IMR-90 (cell line): ENCODE measurements around the gene COL24A1. TPM values are rescaled to one million over a fixed set of nuclear protein-coding genes. Genes with fewer than 3 reads are reported as not detected.

Source experiments
- ATAC-seq: fragments of 200-7000 bp; cut with Tn5 transposase; 2 replicates; pipeline ENCODE4 v1.9.1; 2020; ENCODE audit warnings: low read depth, mild to moderate bottlenecking, moderate library complexity
- BruUV-seq: library from RNA; stranded (reverse); fragments of 400-500 nt; replicated peaks from 2 replicates; lab custom pipeline; 2021; lab: Mats Ljungman, UMichigan
- CTCF ChIA-PET: fragments of 300-600 bp; formaldehyde crosslinking; extraction: SDS; loops from one replicate; lab custom pipeline; 2021; ENCODE audit warnings: antibody characterized with exemption; lab: Yijun Ruan, JAX
- POLR2A ChIA-PET: fragments of 300-600 bp; sonication (Branson Sonifier 250); formaldehyde crosslinking; loops from one replicate; lab custom pipeline; 2022; ENCODE audit warnings: antibody characterized with exemption; ENCODE audit not compliant: unreplicated experiment; lab: Charles Lee
- DNase-seq: peaks from one replicate; pipeline ENCODE4 v3.0.0; 2013
- H2AFZ ChIP-seq: replicated peaks from 2 replicates; pipeline ENCODE3; 2013; ENCODE audit warnings: low read length, mild to moderate bottlenecking; ENCODE audit not compliant: poor library complexity
- H2AK5ac ChIP-seq: 2 replicates; pipeline ENCODE4 v1.6.1; 2013; ENCODE audit warnings: low read depth, low read length, inconsistent platforms
- H2AK9ac ChIP-seq: replicated peaks from 2 replicates; pipeline ENCODE3; 2013; ENCODE audit warnings: mild to moderate bottlenecking, low read depth, low read length, moderate library complexity; ENCODE audit not compliant: poor library complexity
- H2BK120ac ChIP-seq: 2 replicates; pipeline ENCODE4 v1.6.1; 2013; ENCODE audit warnings: low read depth, low read length, inconsistent platforms
- H2BK15ac ChIP-seq: 3 replicates; pipeline ENCODE4 v1.6.1; 2013; ENCODE audit warnings: low read depth, low read length, inconsistent platforms
- H2BK20ac ChIP-seq: 2 replicates; pipeline ENCODE4 v1.6.1; 2013; ENCODE audit warnings: low read depth, mild to moderate bottlenecking, inconsistent platforms, low read length, moderate library complexity
- H2BK5ac ChIP-seq: 2 replicates; pipeline ENCODE4 v1.6.1; 2013; ENCODE audit warnings: mild to moderate bottlenecking, low read depth, low read length, inconsistent platforms; ENCODE audit not compliant: poor library complexity, severe bottlenecking
- H3K14ac ChIP-seq: replicated peaks from 2 replicates; pipeline ENCODE4 v1.6.1; 2013; ENCODE audit warnings: low read depth, low read length, inconsistent platforms
- H3K18ac ChIP-seq: 2 replicates; pipeline ENCODE4 v1.6.1; 2013; ENCODE audit warnings: low read depth, low read length, control low read depth
- H3K23ac ChIP-seq: 2 replicates; pipeline ENCODE4 v1.6.1; 2013; ENCODE audit warnings: low read depth, low read length, inconsistent platforms
- H3K27ac ChIP-seq: 2 replicates; pipeline ENCODE4 v1.5.1; 2013; ENCODE audit warnings: mild to moderate bottlenecking, control low read depth, low read length; ENCODE audit not compliant: insufficient read depth
- H3K27me3 ChIP-seq: 2 replicates; pipeline ENCODE4 v1.6.1; 2013; ENCODE audit warnings: low read length; ENCODE audit not compliant: control insufficient read depth, insufficient read depth
- H3K36me3 ChIP-seq: 2 replicates; pipeline ENCODE4 v1.6.1; 2013; ENCODE audit warnings: low read length, mixed read lengths; ENCODE audit not compliant: control insufficient read depth, insufficient read depth
- H3K4ac ChIP-seq: 2 replicates; pipeline ENCODE4 v1.6.1; 2013; ENCODE audit warnings: low read depth, low read length, inconsistent platforms
- H3K4me1 ChIP-seq: 2 replicates; pipeline ENCODE4 v1.6.1; 2013; ENCODE audit warnings: low read length, mixed read lengths; ENCODE audit not compliant: control insufficient read depth, insufficient read depth
- H3K4me2 ChIP-seq: 2 replicates; pipeline ENCODE4 v1.6.1; 2013; ENCODE audit warnings: low read depth, mild to moderate bottlenecking, control low read depth, low read length, moderate library complexity
- H3K4me3 ChIP-seq: 2 replicates; pipeline ENCODE4 v1.5.1; 2013; ENCODE audit warnings: low read depth, mild to moderate bottlenecking, control low read depth, low read length, moderate library complexity; ENCODE audit not compliant: insufficient read depth
- H3K56ac ChIP-seq: 2 replicates; pipeline ENCODE4 v1.6.1; 2013; ENCODE audit warnings: low read length, inconsistent platforms; ENCODE audit not compliant: insufficient read depth; ENCODE audit errors: extremely low read depth
- H3K79me1 ChIP-seq, 2 experiments: 2 replicates each; pipeline ENCODE4 v1.6.1; 2013; ENCODE audit warnings: low read length in 2 of 2, inconsistent platforms in 1 of 2, low read depth in 1 of 2
- H3K9ac ChIP-seq: 2 replicates; pipeline ENCODE4 v1.6.1; 2013; ENCODE audit warnings: low read depth, low read length, control low read depth
- H3K9me1 ChIP-seq: 2 replicates; pipeline ENCODE4 v1.6.1; 2013; ENCODE audit warnings: low read length, inconsistent platforms; ENCODE audit not compliant: insufficient read depth
- H3K9me3 ChIP-seq: 2 replicates; pipeline ENCODE4 v1.6.1; 2013; ENCODE audit warnings: low read length; ENCODE audit not compliant: control insufficient read depth, insufficient read depth
- H4K20me1 ChIP-seq: 2 replicates; pipeline ENCODE4 v1.6.1; 2013; ENCODE audit warnings: low read length, inconsistent platforms; ENCODE audit not compliant: insufficient read depth
- H4K5ac ChIP-seq: 2 replicates; pipeline ENCODE4 v1.6.1; 2013; ENCODE audit warnings: mild to moderate bottlenecking, low read depth, low read length, control low read depth
- H4K8ac ChIP-seq, 2 experiments: 2 replicates each; pipeline ENCODE4 v1.6.1; 2013; ENCODE audit warnings: low read depth in 2 of 2, low read length in 2 of 2, control low read depth in 1 of 2, inconsistent platforms in 1 of 2
- H4K91ac ChIP-seq: 2 replicates; pipeline ENCODE4 v1.6.1; 2013; ENCODE audit warnings: low read depth, low read length, inconsistent platforms; ENCODE audit not compliant: insufficient read depth
- BHLHE40 ChIP-seq: fragments of 150-350 bp; IDR thresholded peaks from 2 replicates; pipeline ENCODE4 v1.6.1; 2016; ENCODE audit warnings: mild to moderate bottlenecking, low read depth, low read length
- CEBPB ChIP-seq: IDR thresholded peaks from 2 replicates; pipeline ENCODE4 v1.6.1; 2012; ENCODE audit warnings: low read depth, low read length, improper control_type of control experiment
- CHD1 ChIP-seq: IDR thresholded peaks from 2 replicates; pipeline ENCODE4 v1.6.1; 2012; ENCODE audit warnings: low read depth, low read length, improper control_type of control experiment
- CTCF ChIP-seq: conservative IDR thresholded peaks from 2 replicates; pipeline ENCODE4 v1.5.1; 2012; ENCODE audit warnings: mild to moderate bottlenecking, low read depth, low read length, improper control_type of control experiment
- ELK1 ChIP-seq: fragments of 150-350 bp; IDR thresholded peaks from 2 replicates; pipeline ENCODE4 v1.6.1; 2016; ENCODE audit warnings: low read depth, mild to moderate bottlenecking, low read length, moderate library complexity, borderline replicate concordance
- FOS ChIP-seq: fragments of 150-350 bp; IDR thresholded peaks from 2 replicates; pipeline ENCODE4 v1.6.1; 2016; ENCODE audit warnings: low read depth, low read length
- MAFK ChIP-seq: IDR thresholded peaks from 2 replicates; pipeline ENCODE4 v1.6.1; 2012; ENCODE audit warnings: low read depth, low read length, improper control_type of control experiment
- MAZ ChIP-seq: IDR thresholded peaks from 2 replicates; pipeline ENCODE4 v1.6.1; 2012; ENCODE audit warnings: low read depth, mild to moderate bottlenecking, low read length, improper control_type of control experiment, moderate library complexity, borderline replicate concordance
- MXI1 ChIP-seq: IDR thresholded peaks from 2 replicates; pipeline ENCODE4 v1.6.1; 2012; ENCODE audit warnings: low read depth, mild to moderate bottlenecking, low read length, moderate library complexity, borderline replicate concordance
- NFE2L2 ChIP-seq: fragments of 150-350 bp; IDR thresholded peaks from 2 replicates; pipeline ENCODE4 v1.6.1; 2016; ENCODE audit warnings: low read depth, mild to moderate bottlenecking, low read length
- RAD21 ChIP-seq: IDR thresholded peaks from 2 replicates; pipeline ENCODE4 v1.6.1; 2012; ENCODE audit warnings: low read length, improper control_type of control experiment
- RCOR1 ChIP-seq: IDR thresholded peaks from 2 replicates; pipeline ENCODE4 v1.6.1; 2012; ENCODE audit warnings: mild to moderate bottlenecking, low read length, improper control_type of control experiment; ENCODE audit not compliant: insufficient replicate concordance
- RFX5 ChIP-seq: IDR thresholded peaks from 2 replicates; pipeline ENCODE4 v1.8.0; 2012; ENCODE audit warnings: low read depth, mild to moderate bottlenecking, low read length, moderate library complexity
- SMC3 ChIP-seq: fragments of 150-350 bp; IDR thresholded peaks from 2 replicates; pipeline ENCODE4 v1.6.1; 2016; ENCODE audit warnings: low read depth, mild to moderate bottlenecking, antibody characterized with exemption, low read length, moderate library complexity
- WGBS, 2 experiments: methylation state at CpG; one replicate each; pipeline versions ENCODE4 v1.1.5 to v1.1.7; 2013; ENCODE audit warnings: missing lambda C conversion rate in 2 of 2; ENCODE audit not compliant: insufficient read length in 1 of 2; ENCODE audit errors: extremely low coverage in 2 of 2; 5-methylcytosine and 5-hydroxymethylcytosine counted together
- dilution Hi-C: fragments of 300-500 bp; cut with HindIII; formaldehyde crosslinking; loops from one replicate; pipeline ENCODE4 v1.14.3; 2018; ENCODE audit warnings: low sequenced_read_pairs; ENCODE audit not compliant: unreplicated experiment
- in situ Hi-C: fragments of 300-500 bp; cut with MboI; formaldehyde crosslinking; loops from 3 replicates; pipeline ENCODE4 v1.14.3; 2019; ENCODE audit warnings: low sequenced_read_pairs, inconsistent platforms, mixed read lengths
- intact Hi-C: fragments of 100-400 bp; cut with micrococcal nuclease; formaldehyde crosslinking; loops from 2 replicates; pipeline ENCODE4 v1.10.0; 2022
- polyA plus RNA-seq, 3 experiments: library from polyadenylated mRNA; depleted of rRNA; stranded (reverse); fragments of >200 nt; gene quantifications; 2 replicates each; pipeline ENCODE4 v1.2.3, GENCODE V29; 2012; ENCODE audit warnings: low replicate concordance in 1 of 3
- total RNA-seq: library from RNA; depleted of rRNA; stranded (reverse); fragments of >200 nt; gene quantifications from 2 replicates; pipeline ENCODE4 v1.2.3, GENCODE V29; 2012
- TF ChIP-seq, protein P1 (sequence below): fragments of 150-350 bp; IDR thresholded peaks from 2 replicates; pipeline ENCODE4 v1.6.1; 2017; ENCODE audit warnings: mild to moderate bottlenecking, antibody characterized with exemption, low read length, low read depth

The COL24A1 gene
- total and polyA plus RNA-seq, 2 of the 4 experiments (the other 2 are of a cell fraction): 1.4 to 2.2 TPM

- no TSS peak for BruUV-seq
- H3K9ac ChIP-seq: no peak overlapping the region
- intact Hi-C loops: loop anchor here (10.0 kb wide), 1 partner anchor 274 kb away; no protein-coding TSS in a partner anchor
These were observed 267.7 kb downstream of the COL24A1 start for GRCh38 chr1:85888921-85889320.

More at GRCh38 chr1:85888921-85889320, 267.7 kb downstream of the COL24A1 start:
- dilution Hi-C loops: no loop called here
- ATAC-seq (no peak), DNase-seq (no peak)
- no peak overlapping the region for H3K18ac ChIP-seq
- no peak overlapping the region for H2BK5ac ChIP-seq
- H3K36me3 ChIP-seq: no peaks in the 10 kb centered on the region
- ChIA-PET CTCF (interaction anchor here (0.7 to 1.2 kb wide), 2 partner anchors 142 to 180 kb away, joined by 3 to 5 read pairs; partner anchors contain the start of gene ZNHIT6), POLR2A (no interaction called here)
- H3K4ac ChIP-seq: no peak overlapping the region
- H2AK5ac ChIP-seq: no peak overlapping the region
- no peak overlapping the region for H2AFZ ChIP-seq
- no peak overlapping the region for H3K14ac ChIP-seq
- in situ Hi-C loops: loop anchor here (25.0 kb wide), 1 partner anchor 177 kb away; the partner anchor contains the start of gene ZNHIT6
- no peaks in the 10 kb centered on the region for H3K9me1 ChIP-seq
- no CpG with 5 or more reads among the region's 3 CpGs for WGBS, 2 experiments
- H3K27ac ChIP-seq: no peak overlapping the region
- no peak overlapping the region for H2BK15ac ChIP-seq
- H3K27me3 ChIP-seq: no peaks in the 10 kb centered on the region
- no peak overlapping the region for H2BK120ac ChIP-seq
- no peak overlapping the region for H2BK20ac ChIP-seq
- no peak overlapping the region for H4K5ac ChIP-seq
- H2AK9ac ChIP-seq: no peak overlapping the region
- TF ChIP-seq MAZ (no peak), RFX5 (no peak), NFE2L2 (no peak), ELK1 (no peak), MXI1 (no peak), FOS (no peak), CEBPB (no peak), CTCF (no peak), BHLHE40 (no peak), RCOR1 (no peak), RAD21 (no peak), SMC3 (no peak), CHD1 (no peak), MAFK (no peak)
- TF ChIP-seq, protein P1, sequence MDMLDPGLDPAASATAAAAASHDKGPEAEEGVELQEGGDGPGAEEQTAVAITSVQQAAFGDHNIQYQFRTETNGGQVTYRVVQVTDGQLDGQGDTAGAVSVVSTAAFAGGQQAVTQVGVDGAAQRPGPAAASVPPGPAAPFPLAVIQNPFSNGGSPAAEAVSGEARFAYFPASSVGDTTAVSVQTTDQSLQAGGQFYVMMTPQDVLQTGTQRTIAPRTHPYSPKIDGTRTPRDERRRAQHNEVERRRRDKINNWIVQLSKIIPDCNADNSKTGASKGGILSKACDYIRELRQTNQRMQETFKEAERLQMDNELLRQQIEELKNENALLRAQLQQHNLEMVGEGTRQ: no peak
- H4K91ac ChIP-seq: no peak overlapping the region
- no peak overlapping the region for H3K4me3 ChIP-seq
- no peaks in the 10 kb centered on the region for H3K79me1 ChIP-seq
- H3K56ac ChIP-seq: no peak overlapping the region
- H3K23ac ChIP-seq: no peak overlapping the region
- H3K4me1 ChIP-seq: no peaks in the 10 kb centered on the region
- no peak overlapping the region for H4K8ac ChIP-seq
- H4K20me1 ChIP-seq: no peaks in the 10 kb centered on the region
- H3K4me2 ChIP-seq: no peak overlapping the region
- no peaks in the 10 kb centered on the region for H3K9me3 ChIP-seq
